ENCODE measurements around the gene ADAMTS12. TPM values are rescaled to one million over a fixed set of nuclear protein-coding genes. Genes with fewer than 3 reads are reported as not detected.

The ADAMTS12 gene
- total RNA-seq, 1 donor from 2014 or later = 4.1 TPM

- TF ChIP-seq CTCF (IDR thresholded peaks at IDR 0.05; ENCODE audit: insufficient read depth, low read length, poor library complexity, severe bottlenecking) = no peak
- DNase-seq (ENCODE audit: low read depth) = no peak
- Histone ChIP-seq H3K4me3 (ENCODE audit: low read depth, low read length) (no peak overlapping the region), H3K27me3 (ENCODE audit: control insufficient read depth, insufficient read depth, low read length) (no peaks in the 10 kb centered on the region), H3K36me3 (ENCODE audit: control insufficient read depth, insufficient read depth, low read length) (no peaks in the 10 kb centered on the region)
Observed at GRCh38 chr5:33509036-33509435, 382.8 kb downstream of the ADAMTS12 start.

- no peak for DNase-seq (ENCODE audit: low read depth)
- TF ChIP-seq CTCF (IDR thresholded peaks at IDR 0.05; ENCODE audit: insufficient read depth, low read length, poor library complexity, severe bottlenecking) = no peak
- Histone ChIP-seq H3K36me3 (ENCODE audit: control insufficient read depth, insufficient read depth, low read length) (no peaks in the 10 kb centered on the region), H3K4me3 (ENCODE audit: low read depth, low read length) (no peak overlapping the region), H3K27me3 (ENCODE audit: control insufficient read depth, insufficient read depth, low read length) (no peaks in the 10 kb centered on the region)
Observed at GRCh38 chr5:33507426-33507825, 384.4 kb downstream of the ADAMTS12 start.

GRCh38 chr5:33504570-33504969 lies 387.2 kb downstream of the ADAMTS12 start:
- no peaks in the 10 kb centered on the region for H3K27me3 ChIP-seq (ENCODE audit: control insufficient read depth, insufficient read depth, low read length)
- H3K36me3 ChIP-seq (ENCODE audit: control insufficient read depth, insufficient read depth, low read length) = no peaks in the 10 kb centered on the region
- no peak overlapping the region for H3K4me3 ChIP-seq (ENCODE audit: low read depth, low read length)
- TF ChIP-seq CTCF (IDR thresholded peaks at IDR 0.05; ENCODE audit: insufficient read depth, low read length, poor library complexity, severe bottlenecking) = no peak
- no peak for DNase-seq (ENCODE audit: low read depth)

- Histone ChIP-seq H3K36me3 (ENCODE audit: control insufficient read depth, insufficient read depth, low read length) (no peaks in the 10 kb centered on the region), H3K4me3 (ENCODE audit: low read depth, low read length) (no peak overlapping the region), H3K27me3 (ENCODE audit: control insufficient read depth, insufficient read depth, low read length) (no peaks in the 10 kb centered on the region)
- no peak for DNase-seq (ENCODE audit: low read depth)
- no peak for TF ChIP-seq CTCF (IDR thresholded peaks at IDR 0.05; ENCODE audit: insufficient read depth, low read length, poor library complexity, severe bottlenecking)
Observed at GRCh38 chr5:33501899-33502298, 389.9 kb downstream of the ADAMTS12 start.

- no peak for TF ChIP-seq CTCF (IDR thresholded peaks at IDR 0.05; ENCODE audit: insufficient read depth, low read length, poor library complexity, severe bottlenecking)
Observed at GRCh38 chr5:33501260-33501659, 390.5 kb downstream of the ADAMTS12 start.

GRCh38 chr5:33494466-33494865 lies 397.3 kb downstream of the ADAMTS12 start:
- Histone ChIP-seq H3K27me3 (ENCODE audit: control insufficient read depth, insufficient read depth, low read length) (no peaks in the 10 kb centered on the region), H3K4me3 (ENCODE audit: low read depth, low read length) (no peak overlapping the region), H3K36me3 (ENCODE audit: control insufficient read depth, insufficient read depth, low read length) (no peaks in the 10 kb centered on the region)
- TF ChIP-seq CTCF (IDR thresholded peaks at IDR 0.05; ENCODE audit: insufficient read depth, low read length, poor library complexity, severe bottlenecking) = no peak
- no peak for DNase-seq (ENCODE audit: low read depth)

More at GRCh38 chr5:33501260-33501659, 390.5 kb downstream of the ADAMTS12 start:
- H3K27me3 ChIP-seq (ENCODE audit: control insufficient read depth, insufficient read depth, low read length) = no peaks in the 10 kb centered on the region
- DNase-seq (ENCODE audit: low read depth) = no peak
- H3K36me3 ChIP-seq (ENCODE audit: control insufficient read depth, insufficient read depth, low read length) = no peaks in the 10 kb centered on the region
- H3K4me3 ChIP-seq (ENCODE audit: low read depth, low read length) = no peak overlapping the region
